GM21576 (cell line): ENCODE measurements around the gene CLSTN2.

Experiments used
- ATAC-seq: cut with Tn5 transposase; IDR thresholded peaks from one replicate; pipeline ENCODE4 v1.9.1; 2021; ENCODE audit warnings: mild to moderate bottlenecking, moderate library complexity; ENCODE audit not compliant: unreplicated experiment

The CLSTN2 gene

DNA sequence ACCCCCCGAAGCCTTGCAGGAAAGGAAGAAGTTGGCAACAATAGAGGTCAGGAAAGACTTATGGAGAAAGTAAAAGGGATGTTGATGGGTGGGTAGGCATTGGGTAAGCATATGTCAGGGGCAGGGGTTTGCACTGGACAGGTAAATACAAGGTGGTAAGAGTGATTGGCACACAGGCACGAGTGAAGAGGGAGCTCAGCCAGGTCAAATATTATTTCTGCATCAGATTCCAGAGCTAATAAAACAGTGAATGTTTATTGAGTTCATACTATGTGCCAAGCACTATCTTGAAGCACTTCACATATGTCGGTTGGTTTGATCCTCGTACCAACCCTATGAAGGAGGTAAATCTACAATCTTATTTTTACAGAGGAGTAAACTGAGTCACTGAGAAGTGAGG, 6.6 kb downstream of the CLSTN2 start:
- ATAC-seq, result no peak

DNA sequence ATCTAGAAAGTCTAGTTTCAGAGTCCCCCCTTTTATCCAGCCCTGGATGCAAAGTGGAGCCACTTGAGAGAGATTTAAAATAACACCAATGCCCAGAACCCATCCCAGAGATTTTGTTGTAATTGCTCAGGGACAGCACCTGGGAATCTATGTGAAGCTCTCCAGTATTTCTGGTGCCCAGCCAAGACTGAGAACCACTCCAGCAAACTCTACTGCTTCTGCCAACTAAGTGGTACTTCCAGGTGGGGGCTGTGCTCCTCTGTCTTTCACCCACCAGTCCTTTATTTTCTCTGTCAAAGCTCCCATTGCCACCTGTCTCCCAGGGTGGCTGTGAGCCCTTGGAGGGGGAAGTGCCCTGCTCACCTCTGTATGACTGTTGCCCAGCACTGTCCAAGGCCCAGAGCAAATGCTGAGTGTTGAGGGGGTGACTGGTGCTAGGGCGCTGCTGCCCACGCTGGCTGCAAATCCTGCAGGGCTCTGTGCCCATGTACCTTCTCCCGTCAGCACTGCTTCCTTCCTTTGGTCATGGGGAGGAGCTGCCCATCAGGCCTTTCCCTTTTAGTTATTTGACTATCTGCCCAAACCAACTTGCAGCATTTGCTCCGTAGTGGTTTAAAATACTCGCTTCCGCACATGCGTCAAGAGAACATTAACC, 9.4 kb downstream of the CLSTN2 start:
- no peak for ATAC-seq

DNA sequence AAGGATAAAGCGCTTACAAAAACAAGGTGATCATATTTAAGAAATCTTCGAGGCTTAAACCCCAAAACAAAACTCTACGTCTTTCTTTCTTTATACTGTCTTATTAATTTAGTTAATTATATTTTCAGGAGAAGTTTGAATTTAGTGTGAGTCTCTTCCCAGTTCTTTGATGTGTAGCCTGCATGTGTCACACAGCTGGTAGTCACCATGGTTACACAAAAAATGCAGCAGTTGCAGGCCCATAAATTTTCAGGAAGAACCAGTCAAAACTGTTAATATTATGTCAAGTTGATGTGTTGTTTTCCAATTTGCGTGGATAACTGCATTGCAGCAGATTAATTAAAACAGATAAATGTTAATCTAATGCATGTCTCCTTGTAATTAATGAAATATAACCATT, 10.4 kb downstream of the CLSTN2 start:
- ATAC-seq, result no peak

DNA sequence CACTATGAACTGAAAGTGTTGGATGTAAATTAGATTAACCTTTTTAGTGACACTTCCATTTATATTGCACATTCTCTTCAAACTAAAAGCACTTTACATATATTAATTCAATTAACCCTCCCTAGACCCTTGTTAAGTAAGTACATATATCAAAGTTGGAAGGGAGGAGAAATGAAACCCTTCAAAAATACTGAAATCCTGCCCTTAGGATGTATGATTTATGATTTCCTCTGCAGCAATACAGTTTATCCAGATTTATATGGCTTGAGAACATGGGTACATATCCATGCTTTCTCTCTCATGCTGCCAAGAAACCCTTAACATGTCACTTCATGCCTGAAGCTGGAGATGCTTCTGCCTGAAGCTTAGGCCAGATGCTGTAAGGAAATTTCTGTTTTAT, 11.0 kb downstream of the CLSTN2 start:
- no peak for ATAC-seq

DNA sequence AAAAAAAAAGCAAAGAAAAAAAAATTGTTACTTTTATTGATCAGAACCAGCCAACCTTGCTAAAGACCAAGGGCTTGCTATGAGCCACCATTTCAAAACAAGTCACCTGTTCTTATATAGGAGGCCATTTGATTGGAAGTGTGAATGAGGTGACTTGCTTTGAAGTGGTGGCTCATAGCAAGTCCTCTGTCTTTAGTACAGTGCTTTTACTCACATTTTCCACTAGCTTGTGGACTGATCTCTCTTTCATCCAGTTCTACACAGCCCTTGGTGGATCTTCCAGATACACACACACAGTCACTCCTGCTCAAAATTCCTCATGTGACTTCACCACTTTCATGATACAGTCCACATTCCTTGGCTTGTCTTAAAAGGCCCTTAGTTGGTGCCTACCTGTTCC, 13.5 kb downstream of the CLSTN2 start:
- ATAC-seq, result no peak

DNA sequence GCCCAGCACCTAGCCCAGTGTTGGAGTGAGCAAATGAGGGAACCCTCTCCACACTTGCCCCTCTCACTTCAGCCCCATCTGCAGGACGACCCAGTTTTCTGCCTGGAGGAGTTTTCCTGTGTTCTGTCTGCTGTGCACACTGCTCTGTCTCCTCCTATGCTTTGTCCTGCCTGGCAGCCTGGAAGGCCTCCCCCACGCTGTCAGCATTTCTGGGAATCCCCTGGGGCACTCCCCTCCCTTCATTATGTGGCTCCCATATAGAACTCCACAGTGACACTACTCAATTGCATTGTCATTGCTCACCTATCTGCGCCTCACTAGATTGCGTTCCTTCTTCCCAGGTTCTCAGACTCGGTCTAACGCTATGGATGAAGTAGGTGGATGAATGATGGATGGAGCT, 13.9 kb downstream of the CLSTN2 start:
- no peak for ATAC-seq

DNA sequence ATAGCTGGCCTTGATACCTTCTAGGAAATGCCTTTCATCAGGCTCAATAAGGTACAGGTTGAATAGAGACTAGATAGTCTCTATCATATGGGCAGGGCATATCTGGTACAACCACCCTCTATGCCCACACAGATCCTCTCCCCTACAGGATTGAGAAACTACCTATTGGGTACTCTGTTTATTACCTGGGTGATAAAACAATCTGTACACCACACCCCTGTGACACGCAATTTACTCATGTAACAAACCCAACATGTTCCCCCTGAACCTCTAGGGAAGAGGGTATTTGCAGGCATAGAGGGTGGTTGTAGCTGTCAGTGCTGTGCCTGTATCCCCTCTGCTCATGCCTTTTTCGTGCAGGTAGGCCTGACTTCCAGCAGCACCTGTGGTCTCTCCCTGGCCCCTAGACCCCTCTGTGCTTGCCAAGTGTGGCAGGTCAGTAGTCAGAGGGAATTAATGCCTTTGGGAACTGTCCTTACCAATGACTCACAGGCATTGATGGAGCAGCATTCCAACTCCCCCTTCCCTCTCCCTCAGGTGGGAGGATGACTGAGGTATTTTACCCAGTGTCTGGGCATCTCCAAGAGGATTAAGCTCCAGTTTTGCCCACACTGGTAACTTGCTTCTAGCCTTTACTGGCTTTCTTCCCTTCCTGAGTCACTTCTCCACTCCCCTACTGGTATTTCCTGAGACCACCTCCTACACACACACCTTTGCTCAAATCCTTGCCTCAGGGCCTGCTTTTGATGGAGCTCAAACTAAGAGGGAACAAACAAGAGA, 18.3 kb downstream of the CLSTN2 start:
- ATAC-seq, result no peak

DNA sequence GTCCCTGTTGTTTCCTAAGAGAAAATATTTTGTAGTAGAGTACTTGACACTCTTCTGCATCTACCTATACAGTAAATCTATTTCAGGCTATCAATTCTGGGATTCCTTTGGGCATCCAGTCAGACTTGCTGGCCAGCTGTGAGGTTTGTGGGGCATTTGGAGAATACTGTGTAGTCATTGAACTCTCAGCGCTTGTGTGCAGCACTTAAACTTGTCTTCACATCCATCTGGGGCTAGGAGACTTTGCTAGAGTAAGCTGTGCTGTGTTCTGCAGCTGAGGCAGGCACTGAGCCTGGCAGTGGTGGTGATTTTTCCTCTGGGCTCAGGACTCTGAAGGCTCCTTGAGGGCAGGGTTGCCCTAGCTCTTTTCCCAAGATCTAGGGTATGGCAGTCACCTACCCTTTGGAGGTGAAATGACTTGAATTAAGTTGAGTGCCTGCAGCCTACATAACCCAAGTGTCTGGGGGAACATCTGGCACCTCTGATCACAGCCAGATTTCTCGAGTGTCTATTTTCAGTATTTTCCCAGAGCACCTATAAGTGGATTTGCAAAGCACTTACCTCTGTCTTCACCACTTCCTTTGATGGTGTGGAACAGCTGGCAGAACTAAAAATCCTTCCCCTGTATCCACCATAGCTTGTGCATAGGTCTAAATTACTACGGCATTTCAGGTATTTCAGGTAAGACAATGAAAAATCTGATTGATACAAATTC, 19.3 kb downstream of the CLSTN2 start:
- no peak for ATAC-seq

DNA sequence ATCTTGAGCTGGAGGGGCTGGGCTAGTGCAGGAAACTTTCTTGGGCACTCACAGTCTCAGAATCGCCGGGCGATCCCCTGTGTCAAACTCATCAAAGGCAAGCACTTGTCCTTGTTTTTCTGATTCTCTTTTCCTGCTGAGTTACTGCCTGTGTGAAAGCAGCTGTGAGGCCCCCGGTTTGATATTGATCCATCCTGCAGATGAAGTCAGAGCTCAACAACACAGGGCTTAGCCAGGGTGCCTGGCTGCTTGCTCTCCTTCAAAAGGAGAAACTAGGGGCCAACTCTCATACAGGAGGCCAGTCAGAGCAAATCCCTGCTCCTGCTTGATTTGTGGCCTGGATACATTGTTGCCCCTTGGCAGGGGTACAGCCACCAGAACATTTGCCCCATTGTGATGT, 22.9 kb downstream of the CLSTN2 start:
- ATAC-seq, result no peak

DNA sequence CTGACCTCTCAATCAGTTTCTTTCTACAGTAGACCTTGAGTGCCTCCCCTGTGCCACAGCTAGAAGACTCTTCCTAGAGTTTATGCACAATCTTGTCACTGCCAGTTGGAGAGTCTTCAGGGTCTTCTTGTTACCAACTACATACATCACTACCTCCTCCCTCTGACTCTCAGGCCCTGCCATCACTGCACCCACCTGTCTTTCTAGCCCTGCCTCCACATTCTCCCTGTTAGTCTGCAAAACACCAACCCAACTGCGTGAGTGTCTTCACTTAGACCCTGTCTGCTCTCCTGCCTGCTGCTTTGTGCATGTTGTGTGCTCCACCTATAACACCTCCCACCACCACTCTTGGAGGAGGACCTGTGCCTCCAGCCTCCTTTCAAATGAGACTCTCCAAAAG, 34.4 kb downstream of the CLSTN2 start:
- no peak for ATAC-seq

DNA sequence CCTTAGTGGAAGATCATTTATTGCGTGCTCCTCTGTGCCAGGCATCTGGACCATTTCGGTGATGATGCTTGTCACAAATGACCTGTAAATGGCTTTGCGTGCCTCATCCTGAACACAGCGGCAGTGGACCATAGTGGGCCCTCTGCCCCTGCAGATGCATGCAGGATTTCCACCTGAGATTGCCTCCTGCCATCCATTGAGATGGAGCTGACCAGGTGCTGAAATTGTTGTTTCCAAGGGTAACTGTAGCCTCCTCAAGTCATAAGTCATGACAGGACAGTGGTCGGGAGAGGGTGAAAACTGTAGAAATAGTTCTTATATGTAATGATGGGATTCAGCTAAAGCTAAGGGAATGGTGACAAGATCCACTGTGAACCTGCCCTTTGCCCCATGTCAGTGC, 35.5 kb downstream of the CLSTN2 start:
- ATAC-seq, result no peak

DNA sequence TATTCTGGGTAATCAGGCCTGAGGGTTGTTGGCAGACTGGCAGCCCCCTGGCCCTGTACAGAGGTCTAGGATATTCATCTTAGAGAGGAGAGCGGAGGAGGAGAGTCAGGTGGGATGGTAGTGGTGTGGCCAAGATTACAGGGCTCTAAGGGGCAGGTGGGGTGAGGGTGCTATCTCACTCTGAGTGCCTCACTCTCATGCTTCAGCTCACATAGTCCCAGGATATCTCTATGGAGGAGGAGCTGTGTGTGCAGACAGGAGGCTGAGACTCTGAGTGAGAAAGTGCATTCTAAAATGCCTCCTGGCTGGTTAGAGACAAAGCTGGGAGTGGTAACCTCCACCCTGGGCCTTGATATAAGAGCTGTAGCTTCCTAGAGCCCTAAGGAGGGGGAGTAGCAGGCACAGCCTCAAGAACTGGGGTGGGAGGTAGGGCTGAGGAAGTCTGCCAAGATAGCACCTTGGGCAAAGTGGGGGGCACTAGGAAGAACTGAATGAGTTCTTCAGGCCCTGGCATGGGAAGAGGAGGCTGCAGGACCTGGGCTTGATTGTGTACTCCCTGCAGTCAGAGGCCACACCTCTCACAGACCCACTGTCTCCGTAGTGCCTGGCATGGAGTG, 39.9 kb downstream of the CLSTN2 start:
- no peak for ATAC-seq

DNA sequence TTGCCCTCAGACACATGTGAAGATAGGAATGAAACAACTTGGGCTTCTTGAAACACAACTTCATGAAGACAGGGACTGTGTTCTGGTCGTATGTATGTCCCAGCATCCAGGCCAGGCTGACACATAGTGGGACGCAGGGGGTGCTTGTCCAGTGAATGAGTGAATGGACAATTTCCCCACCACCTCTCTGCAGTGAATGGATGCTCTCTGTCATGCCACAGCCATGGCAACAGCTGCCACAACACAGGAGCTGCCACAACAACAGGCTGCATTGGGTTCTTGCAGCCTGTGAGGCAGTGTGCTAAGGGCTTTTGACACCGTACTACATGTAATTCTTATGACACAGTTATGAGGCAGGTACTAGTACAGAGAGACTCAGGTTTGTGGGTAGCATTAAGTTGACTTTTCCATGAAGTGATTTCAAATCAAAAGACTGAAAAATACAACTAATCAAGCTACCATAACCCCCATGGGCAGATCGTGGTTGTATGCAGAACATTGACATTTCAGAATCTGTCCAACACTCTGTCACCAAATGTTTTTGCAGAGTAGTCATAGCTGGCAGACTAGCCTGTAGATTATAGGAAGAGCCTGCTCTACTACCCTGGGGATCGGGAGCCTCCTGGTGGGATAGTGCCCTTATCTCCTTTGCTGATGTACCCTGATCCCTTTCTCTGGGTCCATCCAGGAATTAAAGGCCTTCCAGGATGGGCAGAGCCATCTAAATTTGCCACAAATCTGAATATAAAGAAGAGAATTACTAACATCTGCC, 40.8 kb downstream of the CLSTN2 start:
- no peak for ATAC-seq

DNA sequence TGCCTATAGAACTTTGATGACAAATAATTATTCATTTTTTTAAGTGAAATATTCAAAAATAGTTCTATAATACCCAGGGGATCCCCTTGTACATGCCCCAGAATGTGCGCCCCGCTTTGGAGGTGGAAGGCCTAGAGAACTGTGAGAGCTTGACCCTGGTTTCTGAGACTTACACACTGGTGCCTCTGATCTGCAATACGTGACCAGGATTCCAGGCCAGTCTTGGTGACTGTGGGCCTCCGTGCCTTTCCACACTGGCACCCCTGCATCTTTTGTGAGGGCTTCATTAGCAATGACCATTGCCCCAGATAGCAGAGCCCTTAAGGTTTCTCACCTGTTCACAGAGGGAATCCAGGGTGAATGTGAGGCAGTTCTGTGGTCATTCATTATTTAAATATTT, 44.0 kb downstream of the CLSTN2 start:
- ATAC-seq, result no peak

DNA sequence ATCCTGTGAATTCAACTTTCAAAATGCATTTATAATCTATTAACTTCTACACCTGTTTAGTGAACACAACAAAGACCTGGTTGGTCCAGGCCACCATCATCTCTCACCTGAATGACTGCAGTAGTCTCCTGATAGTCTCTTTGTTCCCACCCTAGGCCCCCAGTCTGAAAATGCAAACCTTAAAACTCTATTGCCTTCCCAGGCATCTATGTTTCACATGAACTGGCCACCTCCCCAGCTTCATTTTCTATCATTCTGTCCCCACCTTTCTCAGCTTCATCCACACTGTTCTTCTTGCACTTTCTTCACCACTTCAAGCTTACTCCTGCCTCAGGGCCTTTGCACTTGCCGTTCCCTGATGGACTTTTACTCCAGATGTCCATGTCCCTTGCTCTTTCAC, 45.0 kb downstream of the CLSTN2 start:
- ATAC-seq, result no peak

DNA sequence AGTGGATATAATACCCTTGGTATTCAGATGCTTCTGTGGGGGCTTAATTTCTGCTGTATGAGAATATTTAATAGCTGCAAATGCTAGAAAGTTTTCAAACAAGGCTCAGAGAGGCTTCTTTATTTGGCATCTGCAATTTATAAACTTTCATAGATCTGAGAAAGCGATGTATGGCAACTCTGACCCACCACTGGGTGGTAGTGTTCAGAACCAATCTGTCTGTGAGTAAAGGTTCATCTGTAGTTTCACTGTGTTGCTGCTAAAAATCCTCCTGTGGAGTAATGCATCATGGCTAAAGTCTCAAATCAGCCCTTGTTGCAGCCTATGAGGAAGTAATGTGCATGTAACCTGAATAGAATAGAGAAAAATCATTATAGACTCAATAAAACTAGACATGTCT, 47.4 kb downstream of the CLSTN2 start:
- ATAC-seq, result no peak

DNA sequence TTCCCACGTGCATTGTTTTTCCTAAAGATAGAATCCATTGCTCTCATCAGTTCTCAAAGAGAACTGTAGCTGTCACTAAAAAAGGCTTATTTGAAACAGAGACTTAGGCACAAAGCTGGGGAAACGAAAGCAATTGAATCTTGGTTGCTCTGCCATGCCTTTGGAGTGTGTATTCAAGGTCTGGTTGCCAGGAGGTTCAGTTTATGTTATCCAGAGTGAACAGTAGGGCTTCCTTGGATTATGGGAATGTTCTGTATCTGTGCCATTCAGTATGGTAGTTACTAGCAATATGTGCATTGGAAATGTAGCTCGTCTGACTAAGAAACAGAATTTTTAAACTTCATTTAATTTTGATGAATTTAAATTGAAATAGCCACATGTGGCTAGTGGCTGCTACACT, 50.6 kb downstream of the CLSTN2 start:
- ATAC-seq, result no peak

DNA sequence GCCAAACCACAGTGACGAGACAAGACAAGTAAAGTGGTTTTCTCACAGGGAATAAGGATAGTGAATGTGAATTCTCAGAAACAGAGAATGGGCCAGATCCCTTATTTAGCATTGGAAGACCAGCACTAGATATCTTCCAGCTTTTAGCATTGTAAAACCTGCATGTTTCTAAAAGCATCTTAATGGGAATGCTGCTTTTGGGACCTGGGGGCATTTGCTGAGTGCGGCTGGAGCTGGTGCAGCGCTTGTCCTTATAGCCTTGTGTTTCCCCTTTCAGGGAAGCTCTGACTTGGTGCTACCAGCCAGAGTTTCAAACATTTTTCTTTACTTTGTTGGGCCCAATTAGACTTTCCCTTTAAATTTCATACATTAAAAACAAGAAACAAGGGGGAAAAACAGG, 52.9 kb downstream of the CLSTN2 start:
- ATAC-seq, result no peak

DNA sequence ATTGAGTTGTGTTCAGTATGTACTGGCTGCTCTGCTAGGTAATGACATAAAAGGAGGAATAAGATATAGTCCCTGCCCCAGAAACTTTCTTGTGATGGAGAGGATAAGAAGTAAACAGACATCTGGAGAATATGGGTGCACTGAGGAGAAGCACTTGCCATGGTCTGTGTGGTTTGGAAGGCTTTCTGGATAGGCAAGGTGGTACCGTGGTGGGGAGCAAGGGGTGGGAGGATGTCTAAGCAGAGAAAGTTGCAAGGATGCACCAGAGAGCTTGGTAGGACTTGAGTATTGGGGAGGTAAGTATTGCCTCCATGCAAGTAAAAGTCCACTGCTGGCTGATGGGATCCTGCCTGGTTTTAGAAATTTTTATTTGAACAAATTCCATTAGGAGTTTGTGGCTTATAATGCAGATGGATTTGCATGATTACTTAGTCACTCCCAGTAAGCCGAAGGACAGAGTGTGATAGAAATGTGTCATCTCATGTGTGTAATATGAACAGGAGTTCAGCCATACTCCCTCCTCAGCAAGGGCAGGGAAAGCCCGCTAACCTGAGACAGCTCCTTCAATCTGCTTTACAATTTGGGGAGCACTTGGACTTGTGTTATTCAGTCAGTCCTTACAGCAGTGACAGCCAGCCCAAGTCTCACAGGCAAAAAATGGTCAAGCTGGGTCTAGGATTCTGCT, 53.6 kb downstream of the CLSTN2 start:
- no peak for ATAC-seq

DNA sequence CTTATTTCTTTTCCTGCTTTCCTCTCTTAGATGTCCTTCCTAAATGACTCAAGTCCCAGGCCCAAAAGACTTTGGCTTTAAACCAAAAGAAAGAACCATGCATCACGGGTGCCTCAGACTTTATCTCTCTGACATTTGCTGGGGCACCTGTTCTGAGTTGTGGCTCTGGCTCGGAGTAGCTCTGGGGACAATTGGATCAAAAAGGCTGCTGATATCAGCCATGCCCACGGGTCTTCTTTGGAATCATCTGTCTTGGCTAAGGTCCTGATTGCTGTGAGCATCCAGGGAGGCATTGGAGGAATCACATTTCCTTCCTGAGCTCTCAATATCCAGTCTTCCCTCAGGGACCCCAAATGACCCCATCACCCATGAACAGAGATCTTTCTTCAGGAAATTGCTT, 59.9 kb downstream of the CLSTN2 start:
- ATAC-seq, result no peak
